Osteocyte (in vitro differentiated cells): ENCODE results near the gene SPDYE2B. TPM values are rescaled to one million over a fixed set of nuclear protein-coding genes. Genes with fewer than 3 reads are reported as not detected.
"Not testable (repeated sequence)": the region's sequence is repeated elsewhere in the genome, so short reads cannot be mapped to it uniquely, and the experiment has no call there.

Experiments used
- DNase-seq: peaks from one replicate; pipeline ENCODE4 v3.0.0; 2021; ENCODE audit warnings: mixed read lengths; ENCODE audit not compliant: unreplicated experiment; ENCODE audit errors: extremely low spot score
- H3K27ac Mint-ChIP-seq: one replicate; pipeline ENCODE4 v1.8.0; 2021; ENCODE audit warnings: mild to moderate bottlenecking, mixed read lengths; ENCODE audit not compliant: unreplicated experiment
- H3K27me3 Mint-ChIP-seq: one replicate; pipeline ENCODE4 v1.8.0; 2021; ENCODE audit warnings: mixed read lengths; ENCODE audit not compliant: unreplicated experiment
- H3K36me3 Mint-ChIP-seq: one replicate; pipeline ENCODE4 v1.8.0; 2021; ENCODE audit warnings: mixed read lengths; ENCODE audit not compliant: unreplicated experiment
- H3K4me1 Mint-ChIP-seq: one replicate; pipeline ENCODE4 v1.8.0; 2021; ENCODE audit warnings: mixed read lengths; ENCODE audit not compliant: unreplicated experiment
- H3K4me3 Mint-ChIP-seq: one replicate; pipeline ENCODE4 v1.8.0; 2021; ENCODE audit warnings: mild to moderate bottlenecking, moderate library complexity, mixed read lengths; ENCODE audit not compliant: unreplicated experiment
- H3K9me3 Mint-ChIP-seq: one replicate; pipeline ENCODE4 v1.8.0; 2021; ENCODE audit warnings: mixed read lengths; ENCODE audit not compliant: unreplicated experiment
- long read RNA-seq: library from polyadenylated mRNA; unstranded; transcript quantifications from one replicate; pipeline ENCODE4 v2.0.0, GENCODE V29; 2021
- total RNA-seq: library from RNA; stranded (reverse); gene quantifications from 2 replicates; pipeline ENCODE4 v1.2.1, GENCODE V29; 2021

The SPDYE2B gene, protein sequence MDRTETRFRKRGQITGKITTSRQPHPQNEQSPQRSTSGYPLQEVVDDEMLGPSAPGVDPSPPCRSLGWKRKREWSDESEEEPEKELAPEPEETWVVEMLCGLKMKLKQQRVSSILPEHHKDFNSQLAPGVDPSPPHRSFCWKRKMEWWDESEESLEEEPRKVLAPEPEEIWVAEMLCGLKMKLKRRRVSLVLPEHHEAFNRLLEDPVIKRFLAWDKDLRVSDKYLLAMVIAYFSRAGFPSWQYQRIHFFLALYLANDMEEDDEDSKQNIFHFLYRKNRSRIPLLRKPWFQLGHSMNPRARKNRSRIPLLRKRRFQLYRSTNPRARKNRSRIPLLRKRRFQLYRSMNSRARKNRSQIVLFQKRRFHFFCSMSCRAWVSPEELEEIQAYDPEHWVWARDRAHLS
- total RNA-seq, result not detected in 2 replicates
- long read RNA-seq, partial matches to known transcripts, result 0 of 7 reads
- long read RNA-seq, other reads (novel, unspliced or antisense), result 7 of 7 reads

DNA sequence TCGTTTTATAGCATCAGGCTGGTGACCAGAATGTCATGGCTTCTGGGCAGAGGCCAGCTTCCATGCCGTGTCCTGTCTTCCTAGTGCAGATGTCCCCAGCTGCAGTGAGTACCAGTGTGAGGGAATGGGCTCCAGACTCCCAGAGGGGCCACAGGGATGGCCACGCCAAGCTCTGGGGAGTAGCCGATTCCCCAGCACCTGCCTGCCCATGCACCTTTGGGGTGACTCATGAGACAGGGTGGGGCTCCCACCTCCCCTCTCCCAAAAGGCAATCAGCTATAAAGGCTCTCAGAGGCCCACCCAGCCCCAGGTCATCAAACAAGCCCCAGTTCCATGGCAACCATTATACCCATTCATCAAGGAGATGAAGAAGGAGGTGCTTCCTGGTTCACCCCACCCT lies at the start of gene SPDYE2B:
Gene SPDYE2B (plus strand): TSS at position 396 of the 400 bp plus-strand sequence. CDS start 2,030 bp downstream, outside the sequence.
- not testable (repeated sequence) for H3K27me3 Mint-ChIP-seq, H3K36me3 Mint-ChIP-seq, H3K27ac Mint-ChIP-seq, H3K9me3 Mint-ChIP-seq, H3K4me1 Mint-ChIP-seq, H3K4me3 Mint-ChIP-seq, DNase-seq

DNA sequence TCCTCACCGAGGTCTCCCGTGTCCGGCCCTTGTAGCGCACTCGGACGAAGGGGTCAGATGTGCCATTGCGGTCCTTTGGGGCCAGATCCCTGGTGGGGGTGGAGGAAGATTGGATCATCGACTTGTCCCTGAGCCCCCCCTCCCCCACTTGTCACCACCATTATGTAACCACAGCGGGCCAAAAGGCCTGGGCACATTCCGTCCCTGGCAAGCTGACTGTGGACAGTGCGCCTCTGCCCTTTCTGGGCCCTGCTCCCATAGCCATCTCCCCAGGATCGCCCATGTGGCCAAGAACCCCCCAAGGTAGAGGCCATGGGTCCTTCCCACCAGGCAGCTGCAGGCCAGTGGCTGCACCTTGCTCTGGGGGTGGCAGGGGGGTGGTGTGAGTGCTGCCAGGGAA lies 47.8 kb upstream of the SPDYE2B start:
- H3K4me1 Mint-ChIP-seq, H3K4me3 Mint-ChIP-seq, H3K27me3 Mint-ChIP-seq, DNase-seq, H3K9me3 Mint-ChIP-seq, H3K36me3 Mint-ChIP-seq, H3K27ac Mint-ChIP-seq: not testable (repeated sequence)

DNA sequence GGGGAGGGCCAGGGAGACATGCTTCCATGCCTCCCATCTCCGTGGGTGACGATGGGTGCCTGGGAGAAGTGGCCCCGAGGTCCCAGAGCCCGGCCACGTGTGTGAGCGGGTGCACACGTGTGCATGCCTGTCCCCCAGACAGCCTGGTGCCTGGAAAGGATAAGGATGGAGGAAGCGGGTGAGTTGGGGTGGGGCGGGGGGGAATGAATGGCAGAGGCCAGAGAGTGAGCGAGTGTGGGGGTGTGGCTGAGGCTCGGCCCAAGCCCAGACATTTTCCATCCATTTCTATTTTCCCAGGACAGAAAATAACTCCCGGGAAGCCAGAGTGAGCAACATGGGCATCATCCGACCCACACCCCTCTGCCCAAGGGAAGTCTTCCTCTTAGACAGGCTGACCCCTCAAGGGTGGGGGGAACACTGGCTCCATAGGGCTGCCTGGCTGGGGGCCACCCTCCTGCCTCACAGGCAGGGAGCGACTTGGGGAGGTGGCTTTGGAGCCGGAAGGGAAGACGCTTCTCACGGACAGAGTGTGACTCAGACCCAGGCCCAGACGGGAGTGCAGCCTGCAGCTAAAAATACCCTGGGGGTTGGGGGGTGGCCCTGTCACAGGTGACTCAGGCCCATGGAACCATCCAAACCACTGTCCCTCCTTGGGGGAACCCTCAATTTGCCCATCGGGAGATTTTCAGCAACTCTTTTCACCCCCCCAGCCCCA lies 45.5 kb upstream of the SPDYE2B start:
- not testable (repeated sequence) for H3K36me3 Mint-ChIP-seq, DNase-seq, H3K4me1 Mint-ChIP-seq, H3K27me3 Mint-ChIP-seq, H3K9me3 Mint-ChIP-seq, H3K4me3 Mint-ChIP-seq, H3K27ac Mint-ChIP-seq

DNA sequence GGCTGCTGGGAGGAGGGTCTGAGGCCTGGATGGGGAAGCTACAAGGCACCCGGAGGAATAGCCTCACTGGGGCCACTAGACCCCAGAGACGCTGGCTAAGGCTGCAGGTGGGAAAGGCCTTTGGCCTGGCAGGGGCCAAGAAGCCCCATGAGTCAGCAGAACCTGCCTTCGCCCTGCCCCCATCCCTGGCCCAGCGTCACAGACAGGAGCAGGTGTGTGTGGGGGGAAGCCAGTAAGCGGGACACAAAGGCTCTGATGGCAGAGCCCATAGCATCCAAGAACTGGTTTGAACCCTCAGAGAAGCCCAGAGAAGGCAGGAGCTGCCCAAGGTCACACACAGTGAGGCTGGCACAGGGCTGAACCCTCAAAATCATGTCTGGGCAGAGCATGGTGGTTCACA lies 43.3 kb upstream of the SPDYE2B start:
- H3K9me3 Mint-ChIP-seq, H3K4me3 Mint-ChIP-seq, H3K27ac Mint-ChIP-seq, H3K27me3 Mint-ChIP-seq, DNase-seq, H3K4me1 Mint-ChIP-seq, H3K36me3 Mint-ChIP-seq: not testable (repeated sequence)

GRCh38 chr7:102609734-102610133 lies 40.4 kb upstream of the SPDYE2B start:
- H3K27me3 Mint-ChIP-seq, result not testable (repeated sequence)

DNA sequence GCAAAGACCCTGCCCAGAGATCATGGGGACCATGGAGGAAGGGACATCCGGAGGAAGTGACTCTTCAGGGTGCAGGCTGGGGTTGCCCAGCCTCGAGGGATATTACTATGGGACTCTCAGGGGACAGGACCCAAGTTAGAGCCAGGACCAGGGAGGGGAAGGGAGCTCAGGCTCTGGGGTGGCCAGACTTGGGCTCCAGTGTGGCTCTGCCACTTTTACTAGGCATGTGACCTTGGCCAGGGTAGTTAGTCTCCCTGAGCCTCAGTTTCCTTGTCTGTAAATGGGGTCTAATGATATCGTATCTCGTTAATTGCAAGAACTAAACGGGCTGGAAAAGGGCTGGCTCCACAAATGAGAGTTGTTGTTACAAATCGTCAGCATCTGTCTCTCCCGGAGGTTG lies 39.7 kb upstream of the SPDYE2B start:
- not testable (repeated sequence) for H3K9me3 Mint-ChIP-seq, H3K4me3 Mint-ChIP-seq, H3K27me3 Mint-ChIP-seq, H3K4me1 Mint-ChIP-seq, H3K27ac Mint-ChIP-seq, H3K36me3 Mint-ChIP-seq
- peak; percentile 49 for DNase-seq

More at GRCh38 chr7:102609734-102610133, 40.4 kb upstream of the SPDYE2B start:
- DNase-seq, H3K4me1 Mint-ChIP-seq, H3K9me3 Mint-ChIP-seq, H3K27ac Mint-ChIP-seq, H3K4me3 Mint-ChIP-seq, H3K36me3 Mint-ChIP-seq: not testable (repeated sequence)

GRCh38 chr7:102611013-102611674 lies 39.0 kb upstream of the SPDYE2B start:
- not testable (repeated sequence) for H3K27ac Mint-ChIP-seq

GRCh38 chr7:102611675-102612325 lies 38.3 kb upstream of the SPDYE2B start:
- H3K27me3 Mint-ChIP-seq, H3K4me1 Mint-ChIP-seq, H3K36me3 Mint-ChIP-seq, H3K4me3 Mint-ChIP-seq, H3K9me3 Mint-ChIP-seq: not testable (repeated sequence)
- DNase-seq, result peak; percentile 73
- peak overlapping the region; percentile 34 for H3K27ac Mint-ChIP-seq

More at GRCh38 chr7:102611013-102611674, 39.0 kb upstream of the SPDYE2B start:
- not testable (repeated sequence) for DNase-seq, H3K36me3 Mint-ChIP-seq, H3K4me3 Mint-ChIP-seq, H3K9me3 Mint-ChIP-seq, H3K4me1 Mint-ChIP-seq, H3K27me3 Mint-ChIP-seq

DNA sequence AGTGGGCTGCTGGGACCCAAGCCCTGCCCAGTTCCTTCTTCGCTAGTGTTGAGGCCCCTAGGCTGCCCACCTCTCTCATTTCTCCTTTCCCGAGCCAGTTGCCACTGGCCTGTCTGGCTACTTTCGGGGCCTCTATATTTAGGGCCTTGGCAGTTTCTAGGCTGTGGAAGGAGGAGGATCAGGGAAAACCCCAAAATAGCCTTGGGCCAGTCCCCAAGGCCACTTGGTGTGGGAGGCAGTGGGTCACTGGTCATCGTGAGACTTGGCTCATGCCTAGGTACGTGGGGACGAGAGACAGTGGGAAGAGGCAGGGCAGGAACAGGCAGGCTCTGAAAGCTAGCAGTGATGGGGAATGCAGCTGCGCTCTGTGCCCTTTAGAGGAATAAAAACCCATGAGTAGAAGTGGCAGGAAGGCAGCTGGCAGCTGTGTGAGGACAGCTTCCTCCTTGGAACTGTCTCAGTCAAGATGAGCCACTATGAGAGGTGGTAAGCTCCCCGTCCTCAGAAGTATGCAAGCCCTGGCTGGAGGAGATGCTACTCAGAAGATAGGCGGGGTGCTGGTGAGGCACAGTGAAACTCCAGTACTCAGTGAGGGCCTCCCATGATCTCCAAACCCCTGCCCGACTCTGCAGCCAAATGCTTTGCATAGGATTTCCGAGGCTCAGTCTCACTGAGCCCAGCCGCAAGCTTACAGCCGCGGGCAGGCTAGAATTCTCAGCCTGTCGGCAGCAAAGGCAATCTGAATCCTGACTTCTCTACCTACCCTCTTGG lies 36.4 kb upstream of the SPDYE2B start:
- not testable (repeated sequence) for H3K36me3 Mint-ChIP-seq, H3K27ac Mint-ChIP-seq, H3K27me3 Mint-ChIP-seq, H3K4me1 Mint-ChIP-seq, H3K4me3 Mint-ChIP-seq, H3K9me3 Mint-ChIP-seq, DNase-seq

DNA sequence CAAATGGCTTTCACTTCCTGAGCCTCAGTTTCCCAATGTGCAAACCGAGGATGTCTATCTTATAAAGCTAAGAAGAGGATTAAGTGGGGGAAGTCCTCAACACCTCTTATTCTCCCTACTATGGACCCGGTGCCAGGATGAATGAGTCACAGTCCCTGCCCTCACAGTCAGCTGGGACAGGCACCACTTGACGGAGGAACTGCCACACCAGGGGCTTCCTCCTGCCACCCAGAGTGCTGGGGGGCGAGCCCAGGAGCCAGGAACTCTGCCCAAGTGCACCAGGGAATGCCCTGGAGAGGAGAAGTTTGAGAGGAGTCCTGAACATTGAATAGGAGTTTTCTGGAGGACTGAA lies 35.8 kb upstream of the SPDYE2B start:
- H3K36me3 Mint-ChIP-seq, H3K27me3 Mint-ChIP-seq, H3K9me3 Mint-ChIP-seq, H3K4me3 Mint-ChIP-seq, H3K27ac Mint-ChIP-seq, DNase-seq, H3K4me1 Mint-ChIP-seq: not testable (repeated sequence)

DNA sequence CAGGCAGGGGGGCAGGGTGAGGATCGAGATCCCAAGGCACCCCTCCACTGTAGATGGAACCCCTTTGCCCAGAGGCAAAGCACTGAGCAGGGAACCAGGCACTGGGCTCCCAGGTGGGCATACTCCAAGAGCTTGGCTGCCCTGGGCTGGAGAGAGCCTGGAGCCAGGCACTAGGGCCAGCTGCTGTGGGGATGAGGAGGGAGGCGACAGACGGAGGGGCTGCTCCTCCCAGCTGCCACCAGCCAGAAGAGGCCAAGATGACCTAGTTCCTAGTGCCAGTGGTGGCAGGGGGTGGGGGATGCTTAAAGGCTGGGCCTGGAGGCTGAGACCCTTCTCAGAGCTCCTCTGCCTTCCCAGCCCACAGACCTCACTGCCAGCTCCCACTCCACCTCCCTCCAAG lies 35.2 kb upstream of the SPDYE2B start:
- not testable (repeated sequence) for H3K4me1 Mint-ChIP-seq, H3K9me3 Mint-ChIP-seq

More for the DNA sequence above, 35.2 kb upstream of the SPDYE2B start:
- H3K27me3 Mint-ChIP-seq, H3K36me3 Mint-ChIP-seq, H3K4me3 Mint-ChIP-seq, DNase-seq, H3K27ac Mint-ChIP-seq: not testable (repeated sequence)
